Smooth muscle cell (in vitro differentiated cells): ENCODE results near the gene DLX6. TPM values are rescaled to one million over a fixed set of nuclear protein-coding genes. Genes with fewer than 3 reads are reported as not detected.

Source experiments
- DNase-seq: peaks from one replicate; lab custom pipeline; 2025; ENCODE audit not compliant: unreplicated experiment; lab: John Stamatoyannopoulos, UW
- H2AFZ ChIP-seq: fragments of 200-600 bp; sonication (generic); 2 replicates; pipeline ENCODE4 v1.6.0; 2016; ENCODE audit warnings: antibody characterized with exemption, low read depth, mild to moderate bottlenecking
- H3F3A ChIP-seq: fragments of 200-600 bp; sonication (generic); 2 replicates; pipeline ENCODE4 v1.6.0; 2017; ENCODE audit warnings: antibody characterized with exemption, low read depth
- H3K27ac ChIP-seq: fragments of 200-600 bp; sonication (generic); 2 replicates; pipeline ENCODE4 v1.5.1; 2016; ENCODE audit warnings: low read depth, mild to moderate bottlenecking
- H3K27me3 ChIP-seq: fragments of 200-600 bp; sonication (generic); 2 replicates; pipeline ENCODE4 v1.6.1; 2016; ENCODE audit warnings: low read depth, mild to moderate bottlenecking
- H3K36me3 ChIP-seq: fragments of 200-600 bp; sonication (generic); 2 replicates; pipeline ENCODE4 v1.5.1; 2016; ENCODE audit warnings: low read depth
- H3K4me1 ChIP-seq: fragments of 200-600 bp; sonication (generic); 2 replicates; pipeline ENCODE4 v1.5.1; 2016; ENCODE audit warnings: low read depth
- H3K4me2 ChIP-seq: fragments of 200-600 bp; sonication (generic); 2 replicates; pipeline ENCODE4 v1.6.0; 2016; ENCODE audit warnings: mild to moderate bottlenecking
- H3K4me3 ChIP-seq: fragments of 200-600 bp; sonication (generic); 2 replicates; pipeline ENCODE4 v1.5.1; 2016; ENCODE audit warnings: mild to moderate bottlenecking
- H3K79me2 ChIP-seq: fragments of 200-600 bp; sonication (generic); 2 replicates; pipeline ENCODE4 v1.6.0; 2016; ENCODE audit warnings: low read depth, mild to moderate bottlenecking
- H3K9ac ChIP-seq: fragments of 200-600 bp; sonication (generic); 2 replicates; pipeline ENCODE4 v1.6.0; 2016; ENCODE audit warnings: low read depth
- H3K9me3 ChIP-seq: fragments of 200-600 bp; sonication (generic); replicated peaks from 2 replicates; pipeline ENCODE4 v1.5.1; 2016; ENCODE audit warnings: low read depth
- H4K20me1 ChIP-seq: fragments of 200-600 bp; sonication (generic); 2 replicates; pipeline ENCODE4 v1.6.0; 2016; ENCODE audit warnings: low read depth
- CTCF ChIP-seq: fragments of 200-600 bp; sonication (generic); IDR thresholded peaks from 2 replicates; pipeline ENCODE4 v1.5.1; 2017; ENCODE audit warnings: borderline replicate concordance, mild to moderate bottlenecking, antibody characterized with exemption; ENCODE audit not compliant: insufficient read depth, poor library complexity, severe bottlenecking
- WGBS: methylation state at CpG from one replicate; pipeline ENCODE4 v1.1.7; 2016; ENCODE audit warnings: low lambda C conversion rate; 5-methylcytosine and 5-hydroxymethylcytosine counted together
- polyA plus RNA-seq: library from polyadenylated mRNA; unstranded; fragments of >200 nt; fragmentation: Nextera tagmentation; extraction: Ambion mirVana; gene quantifications from 2 replicates; pipeline ENCODE4 v1.2.1, GENCODE V29; 2016
- total RNA-seq: library from RNA; depleted of rRNA; stranded (reverse); fragments of >200 nt; gene quantifications from 2 replicates; pipeline ENCODE4 v1.2.3, GENCODE V29; 2014

The DLX6 gene
- total and polyA plus RNA-seq, 2 experiments from 2014 or later, result 0.43 to 2.6 TPM

DNA sequence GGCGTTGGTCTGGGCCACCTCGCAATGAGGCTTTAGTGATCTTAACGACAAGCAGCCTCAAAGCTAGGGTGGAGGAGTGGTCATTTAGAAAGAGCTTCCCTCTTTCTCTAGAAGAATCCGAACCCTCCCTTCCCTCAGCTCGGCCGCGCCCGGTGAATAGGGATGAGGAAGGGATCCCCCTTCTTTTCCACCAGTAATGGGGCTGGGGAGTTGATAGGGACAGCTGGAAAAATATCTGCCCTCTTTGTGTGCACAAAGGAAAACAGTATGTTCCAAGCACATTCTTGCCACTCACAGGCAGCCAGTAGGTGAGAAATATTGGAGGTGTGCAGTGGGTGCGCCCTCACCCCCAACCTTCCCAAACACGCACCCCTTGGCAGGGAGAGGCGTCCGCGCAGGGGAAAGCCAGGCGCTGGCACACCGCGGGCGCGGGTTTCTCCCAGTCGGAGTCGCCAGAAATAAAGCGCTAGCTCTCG is 12.8 kb downstream of the DLX6 start:
- Histone ChIP-seq H3K27ac (no peak overlapping the region), H3K27me3 (peaks cover 82% of the 10 kb centered on the region), H3K4me2 (peak overlapping the region; percentile 82)

DNA sequence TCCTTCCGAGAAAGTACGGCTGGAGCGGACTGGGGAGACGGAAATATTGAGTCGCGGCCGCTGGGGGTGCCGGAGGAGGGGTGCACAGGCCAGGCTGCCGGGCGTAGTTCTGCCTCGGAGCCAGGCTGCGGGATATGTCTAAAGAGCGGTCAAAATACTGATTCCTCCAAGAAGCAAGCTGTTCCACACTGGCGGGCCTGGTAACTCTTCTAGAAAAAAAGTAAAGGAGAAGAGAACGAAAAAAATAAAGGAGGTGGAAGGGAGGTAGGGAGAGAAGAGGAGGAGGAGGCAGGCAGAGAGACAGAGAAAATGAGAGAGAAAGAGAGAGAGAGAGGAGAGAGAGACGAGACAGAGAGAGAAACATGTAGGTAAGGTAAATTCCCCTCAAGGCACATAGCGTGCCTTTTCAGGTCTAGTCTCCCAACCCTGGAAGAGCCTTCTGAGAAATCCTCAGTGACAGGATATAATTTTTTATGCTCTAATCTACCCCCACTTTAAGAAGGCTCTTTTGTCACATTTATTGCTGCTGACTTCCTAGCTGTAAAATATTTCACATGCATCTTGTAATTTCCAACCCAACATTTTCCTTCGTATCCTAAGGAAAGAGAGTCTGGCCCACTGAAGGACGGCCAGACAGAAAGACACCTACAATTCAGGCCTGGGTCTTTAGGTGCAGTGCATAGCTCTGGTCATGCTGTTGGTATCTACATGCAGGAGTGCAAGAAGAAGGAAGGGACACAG is 13.6 kb downstream of the DLX6 start:
- Histone ChIP-seq H3K27me3 (peaks cover 80% of the 10 kb centered on the region), H3K79me2 (no peaks in the 10 kb centered on the region), H3K9me3 (no peaks in the 10 kb centered on the region), H3K4me1 (peaks cover 43% of the 10 kb centered on the region), H3K9ac (no peak overlapping the region), H3K27ac (no peak overlapping the region), H3F3A (peaks cover 5% of the 10 kb centered on the region), H3K4me3 (peak overlapping the region; percentile 64), H4K20me1 (peaks cover 4% of the 10 kb centered on the region), H2AFZ (no peak overlapping the region), H3K36me3 (no peaks in the 10 kb centered on the region), H3K4me2 (peak overlapping the region; percentile 82)
- no peak for TF ChIP-seq CTCF
- no peak for DNase-seq
- 18% methylated on average over 18 of the region's 19 CpGs for WGBS

More for the DNA sequence above, 12.8 kb downstream of the DLX6 start:
- Histone ChIP-seq H4K20me1 (peaks cover 4% of the 10 kb centered on the region), H2AFZ (no peak overlapping the region), H3K79me2 (no peaks in the 10 kb centered on the region), H3F3A (peaks cover 5% of the 10 kb centered on the region), H3K9me3 (no peaks in the 10 kb centered on the region), H3K4me3 (peak overlapping the region; percentile 64), H3K9ac (no peak overlapping the region), H3K36me3 (no peaks in the 10 kb centered on the region), H3K4me1 (peaks cover 43% of the 10 kb centered on the region)
- no peak for TF ChIP-seq CTCF
- DNase-seq, result no peak
- WGBS, result 6% methylated on average over 22 of the region's 22 CpGs

DNA sequence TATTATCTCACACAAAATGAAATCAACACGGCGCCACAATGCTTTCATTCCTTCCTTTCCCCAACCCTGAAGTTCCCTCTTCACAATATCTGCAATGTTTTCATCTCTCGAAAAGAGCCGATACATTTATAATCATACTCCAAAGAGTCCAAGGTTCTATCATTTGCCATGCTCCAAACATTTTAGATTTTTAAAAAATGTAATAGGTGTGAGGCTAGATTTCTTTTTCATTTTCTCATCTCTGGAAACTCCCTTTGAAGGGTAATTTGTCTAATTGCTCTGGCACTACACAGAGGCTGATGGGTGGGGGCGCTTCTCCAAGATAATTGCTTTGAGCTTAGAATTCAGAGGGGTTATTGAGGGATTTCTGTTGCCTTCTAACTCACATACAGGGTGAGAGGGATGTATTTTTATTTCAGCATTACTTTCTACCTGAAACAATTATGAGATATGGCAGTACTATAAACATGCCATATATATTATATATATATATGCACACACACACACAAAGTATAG is 14.4 kb downstream of the DLX6 start:
- no peak for TF ChIP-seq CTCF
- H3K9ac ChIP-seq, result no peak overlapping the region
- H3K4me2 ChIP-seq, result peak overlapping the region; percentile 8
- no peak overlapping the region for H2AFZ ChIP-seq
- peak overlapping the region; percentile 64 for H3K4me3 ChIP-seq
- peaks cover 77% of the 10 kb centered on the region for H3K27me3 ChIP-seq
- peaks cover 44% of the 10 kb centered on the region for H3K4me1 ChIP-seq
- H3K9me3 ChIP-seq, result no peaks in the 10 kb centered on the region
- no peak for DNase-seq
- H4K20me1 ChIP-seq, result peaks cover 4% of the 10 kb centered on the region
- WGBS, result 66% methylated on average over 5 of the region's 5 CpGs
- H3F3A ChIP-seq, result peaks cover 5% of the 10 kb centered on the region
- H3K36me3 ChIP-seq, result no peaks in the 10 kb centered on the region
- no peaks in the 10 kb centered on the region for H3K79me2 ChIP-seq
- H3K27ac ChIP-seq, result no peak overlapping the region
